ENCODE results near the gene TRAPPC6A.

DNA sequence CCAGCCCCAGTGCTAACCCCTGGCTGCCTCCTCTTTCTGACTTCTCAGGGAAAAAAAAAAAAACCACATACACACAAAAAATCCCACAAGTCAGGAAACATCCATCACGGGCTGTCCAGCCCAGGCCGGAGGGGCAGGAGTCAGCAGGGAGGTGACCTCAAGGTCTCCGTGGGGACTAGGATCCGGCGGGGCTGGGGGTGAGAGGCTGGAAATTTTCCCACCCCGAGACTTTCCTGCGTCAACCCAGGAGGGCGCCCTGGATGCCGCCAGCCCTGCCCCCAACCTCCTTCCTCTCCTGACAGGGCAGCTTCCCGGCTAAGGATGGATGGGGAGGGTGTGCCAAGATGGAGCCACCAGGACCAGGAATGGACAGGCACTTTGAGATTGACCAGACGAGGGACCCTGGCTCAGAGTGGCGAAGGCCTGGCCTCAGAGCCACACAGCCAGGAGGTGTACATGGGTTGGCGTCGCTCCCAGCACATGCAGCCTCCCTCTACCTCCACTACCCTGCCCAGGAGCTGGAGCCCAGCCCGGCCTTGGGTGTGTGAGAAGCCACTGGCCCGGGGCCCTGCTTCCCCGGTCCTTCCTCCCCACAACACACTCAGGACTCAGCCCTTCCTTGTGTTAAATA is 33.8 kb upstream of the TRAPPC6A start:
- TF ChIP-seq, protein P1, sequence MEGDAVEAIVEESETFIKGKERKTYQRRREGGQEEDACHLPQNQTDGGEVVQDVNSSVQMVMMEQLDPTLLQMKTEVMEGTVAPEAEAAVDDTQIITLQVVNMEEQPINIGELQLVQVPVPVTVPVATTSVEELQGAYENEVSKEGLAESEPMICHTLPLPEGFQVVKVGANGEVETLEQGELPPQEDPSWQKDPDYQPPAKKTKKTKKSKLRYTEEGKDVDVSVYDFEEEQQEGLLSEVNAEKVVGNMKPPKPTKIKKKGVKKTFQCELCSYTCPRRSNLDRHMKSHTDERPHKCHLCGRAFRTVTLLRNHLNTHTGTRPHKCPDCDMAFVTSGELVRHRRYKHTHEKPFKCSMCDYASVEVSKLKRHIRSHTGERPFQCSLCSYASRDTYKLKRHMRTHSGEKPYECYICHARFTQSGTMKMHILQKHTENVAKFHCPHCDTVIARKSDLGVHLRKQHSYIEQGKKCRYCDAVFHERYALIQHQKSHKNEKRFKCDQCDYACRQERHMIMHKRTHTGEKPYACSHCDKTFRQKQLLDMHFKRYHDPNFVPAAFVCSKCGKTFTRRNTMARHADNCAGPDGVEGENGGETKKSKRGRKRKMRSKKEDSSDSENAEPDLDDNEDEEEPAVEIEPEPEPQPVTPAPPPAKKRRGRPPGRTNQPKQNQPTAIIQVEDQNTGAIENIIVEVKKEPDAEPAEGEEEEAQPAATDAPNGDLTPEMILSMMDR (IDR thresholded peaks at IDR 0.05), result no peak
- TF ChIP-seq EZH2 (IDR thresholded peaks at IDR 0.05; ENCODE audit: borderline replicate concordance, insufficient read depth, low read depth, low read length, poor library complexity, severe bottlenecking), result no peak
